Measurements from ENCODE around the gene DEFB108B.
"Not testable (repeated sequence)": the region's sequence is repeated elsewhere in the genome, so short reads cannot be mapped to it uniquely, and the experiment has no call there.

Gene DEFB108B, protein sequence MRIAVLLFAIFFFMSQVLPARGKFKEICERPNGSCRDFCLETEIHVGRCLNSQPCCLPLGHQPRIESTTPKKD

DNA sequence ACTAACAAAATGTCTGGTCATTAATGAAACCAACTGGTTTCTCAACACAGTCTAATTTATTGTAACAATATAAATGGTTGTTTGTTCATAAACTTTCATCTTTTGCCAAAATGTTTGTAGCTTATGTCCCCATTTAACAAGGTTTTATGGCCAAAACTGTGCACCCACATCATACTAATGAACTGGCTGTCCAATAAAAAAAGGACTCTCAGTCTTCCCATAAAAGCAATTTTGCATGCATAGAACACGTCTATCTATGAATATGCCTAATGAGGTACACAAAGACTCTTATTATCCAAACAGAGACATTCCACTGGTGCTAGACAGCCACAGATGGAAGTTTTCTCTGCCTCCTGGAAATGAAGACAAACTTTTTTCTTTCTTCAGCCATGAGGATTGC, at the start of gene DEFB108B:
TSS of gene DEFB108B (plus strand) at position 390 of the 400 bp plus-strand sequence. CDS start at position 390, 0 bp downstream.
- not testable (repeated sequence) for DNase-seq (ENCODE audit: low read depth, low spot score)

DNA sequence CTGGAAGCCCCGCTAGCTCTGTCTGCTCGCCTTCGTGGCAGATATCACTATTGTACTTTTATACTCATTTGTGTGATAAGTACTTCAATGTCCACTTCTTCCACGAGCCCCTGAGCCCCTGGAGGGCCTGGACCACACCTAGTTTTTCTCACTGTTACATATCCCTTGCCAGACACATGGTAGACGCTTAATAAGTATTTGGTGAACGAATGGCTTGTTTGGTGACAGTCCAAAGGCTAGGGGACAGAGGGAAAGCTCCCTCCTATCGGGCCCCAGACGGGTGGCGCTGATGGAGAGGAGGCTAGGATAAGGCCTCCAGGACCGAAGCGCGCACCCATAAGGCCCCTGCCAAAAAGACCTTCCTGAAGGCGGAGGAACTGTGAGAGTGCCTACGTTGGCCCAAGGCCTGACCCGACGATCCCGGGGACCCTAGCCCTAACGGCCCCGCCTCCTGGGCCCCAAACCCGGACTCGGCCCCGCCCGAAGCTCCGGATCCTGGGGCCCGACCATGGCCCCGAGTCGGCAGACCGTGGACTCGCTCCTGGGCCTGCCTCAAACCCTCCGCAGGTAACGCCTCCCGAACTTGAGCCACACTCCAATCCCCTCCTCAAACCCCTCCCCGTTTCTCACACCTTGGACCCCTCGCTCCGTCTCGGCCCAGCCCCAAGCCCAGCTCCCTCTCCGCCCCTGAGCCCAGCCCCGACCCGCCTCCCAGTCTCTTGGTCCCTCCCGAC, 46.7 kb upstream of the DEFB108B start:
- DNase-seq (ENCODE audit: low read depth, low spot score) = not testable (repeated sequence)

DNA sequence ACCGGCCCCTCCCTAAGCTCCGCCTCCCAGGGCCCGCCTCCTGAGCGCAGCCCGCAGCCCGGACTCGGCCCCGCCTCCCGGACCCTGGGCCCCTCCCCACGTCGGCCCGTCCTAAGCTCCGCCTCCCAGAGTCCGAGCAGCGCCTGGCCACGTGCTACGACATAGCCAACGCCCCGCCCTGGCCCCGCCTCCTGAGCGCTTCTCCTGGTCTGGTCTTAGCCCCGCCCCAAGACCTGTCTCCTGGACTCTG, 46.2 kb upstream of the DEFB108B start:
- DNase-seq (ENCODE audit: low read depth, low spot score) = peak; percentile 97

DNA sequence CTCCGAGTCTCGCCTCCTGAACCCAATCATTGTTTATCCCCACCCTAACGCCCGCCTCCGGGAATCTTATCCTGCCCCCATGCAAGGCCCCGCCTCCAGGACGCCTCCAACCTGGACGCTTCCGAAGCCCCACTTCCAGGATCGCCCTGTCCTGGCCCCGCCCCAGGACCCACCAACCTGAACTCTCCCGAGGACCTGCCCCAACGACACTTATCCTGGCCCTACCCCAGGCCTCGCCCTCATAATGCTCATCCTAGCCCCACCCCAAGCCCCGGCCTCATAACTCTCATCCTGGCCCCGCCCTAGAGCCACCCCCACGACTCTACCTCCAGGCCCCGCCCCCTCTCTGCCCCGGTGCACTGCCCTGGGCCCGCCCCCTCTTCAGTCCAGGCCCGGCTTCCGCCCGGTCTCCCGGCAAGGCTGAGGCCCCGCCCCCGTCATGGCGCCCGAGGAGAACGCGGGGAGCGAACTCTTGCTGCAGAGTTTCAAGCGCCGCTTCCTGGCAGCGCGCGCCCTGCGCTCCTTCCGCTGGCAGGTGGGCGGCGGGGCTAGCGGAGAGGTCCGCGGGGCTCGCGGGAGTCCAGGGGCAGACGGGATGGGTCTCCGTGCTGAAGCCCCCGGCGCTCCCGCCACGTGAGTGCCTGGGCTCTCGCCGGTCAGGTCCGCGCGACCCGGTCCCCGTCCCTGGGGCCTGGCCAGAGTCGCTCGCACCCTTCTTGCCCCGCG, 45.7 kb upstream of the DEFB108B start:
- peak; percentile 72 for DNase-seq (ENCODE audit: low read depth, low spot score)

DNA sequence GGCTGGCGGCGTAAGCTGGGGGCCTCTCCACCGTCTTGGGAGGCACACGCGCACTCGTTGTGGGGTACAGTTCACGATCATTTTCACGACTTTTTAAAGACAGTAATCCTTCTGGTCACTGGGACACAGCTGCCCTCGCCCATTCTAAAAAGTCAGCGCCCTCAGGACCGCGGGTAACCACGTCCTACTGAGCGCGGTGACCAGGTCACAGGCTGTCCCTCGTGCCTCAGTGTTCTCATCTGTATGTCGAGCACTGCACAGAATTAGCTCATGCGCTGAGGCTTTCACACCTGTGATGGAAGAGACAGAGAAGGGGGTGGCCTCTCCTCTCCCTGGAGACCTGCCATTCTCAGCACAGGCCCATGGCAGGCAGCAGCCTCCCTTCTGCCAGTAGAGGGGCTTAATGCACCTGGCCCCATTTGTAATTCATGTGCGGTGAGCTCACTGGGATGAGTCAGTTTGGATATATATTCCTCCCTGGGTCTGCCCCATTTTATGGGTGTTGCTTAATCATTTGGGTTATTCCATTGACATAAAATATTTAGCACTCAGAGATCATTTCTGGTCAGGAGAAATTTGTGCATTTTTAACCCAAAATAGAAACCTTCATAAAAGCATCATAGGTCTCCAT, 45.1 kb upstream of the DEFB108B start:
- DNase-seq (ENCODE audit: low read depth, low spot score) = not testable (repeated sequence)

DNA sequence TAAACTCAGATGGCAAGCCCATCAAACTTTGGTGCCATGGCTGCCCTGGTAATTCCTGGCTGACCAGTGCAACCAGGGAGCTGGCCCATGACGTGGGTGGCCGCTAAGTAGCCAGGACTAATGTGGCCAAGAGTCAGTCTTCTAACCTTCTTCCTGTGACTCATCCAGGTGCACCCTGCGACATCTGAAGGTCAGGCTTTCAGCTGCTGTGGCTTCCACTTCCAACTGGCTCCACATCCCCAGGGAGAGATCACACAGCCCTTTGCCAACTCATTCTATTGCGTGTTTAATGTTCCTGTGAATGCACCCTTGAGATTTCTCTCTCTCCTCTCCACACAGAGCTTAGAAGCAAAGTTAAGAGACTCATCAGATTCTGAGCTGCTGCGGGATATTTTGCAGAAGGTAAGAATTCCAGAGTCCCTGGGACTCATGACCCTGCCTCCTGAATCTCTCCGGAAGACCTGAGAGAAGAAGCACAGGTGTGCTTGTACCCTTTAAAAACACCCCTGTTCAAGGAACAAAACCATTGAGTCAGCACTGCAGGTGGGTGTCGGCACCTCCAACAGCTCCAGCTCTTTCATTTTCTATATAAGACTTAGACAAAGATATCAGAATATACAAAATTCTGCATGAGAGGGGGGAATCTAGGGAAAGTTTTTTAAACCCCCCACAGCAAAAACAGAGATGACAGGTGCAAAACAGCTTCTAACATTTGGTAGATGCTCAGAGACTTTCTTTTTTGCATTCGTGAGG, 43.4 kb upstream of the DEFB108B start:
- not testable (repeated sequence) for DNase-seq (ENCODE audit: low read depth, low spot score)

DNA sequence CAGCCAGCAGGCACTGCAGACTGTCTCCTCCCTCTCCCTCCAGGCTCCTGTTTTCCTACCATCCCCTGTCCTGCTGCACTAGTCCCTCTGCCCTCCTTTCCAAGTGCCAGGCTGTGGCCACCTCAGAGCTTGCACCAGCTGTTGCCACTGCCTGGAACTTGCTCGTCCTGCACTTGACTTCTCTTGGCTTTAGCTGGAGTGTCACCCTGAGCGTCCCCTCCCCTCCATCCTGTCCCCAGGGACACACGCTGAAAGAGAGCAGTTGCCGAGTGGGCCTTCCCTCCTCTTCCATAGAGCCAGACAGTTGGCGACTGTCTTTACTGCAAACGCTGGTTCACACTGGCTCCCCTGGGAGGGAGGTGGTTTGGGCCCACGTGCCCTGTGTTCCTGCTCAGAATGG, 41.9 kb upstream of the DEFB108B start:
- not testable (repeated sequence) for DNase-seq (ENCODE audit: low read depth, low spot score)

DNA sequence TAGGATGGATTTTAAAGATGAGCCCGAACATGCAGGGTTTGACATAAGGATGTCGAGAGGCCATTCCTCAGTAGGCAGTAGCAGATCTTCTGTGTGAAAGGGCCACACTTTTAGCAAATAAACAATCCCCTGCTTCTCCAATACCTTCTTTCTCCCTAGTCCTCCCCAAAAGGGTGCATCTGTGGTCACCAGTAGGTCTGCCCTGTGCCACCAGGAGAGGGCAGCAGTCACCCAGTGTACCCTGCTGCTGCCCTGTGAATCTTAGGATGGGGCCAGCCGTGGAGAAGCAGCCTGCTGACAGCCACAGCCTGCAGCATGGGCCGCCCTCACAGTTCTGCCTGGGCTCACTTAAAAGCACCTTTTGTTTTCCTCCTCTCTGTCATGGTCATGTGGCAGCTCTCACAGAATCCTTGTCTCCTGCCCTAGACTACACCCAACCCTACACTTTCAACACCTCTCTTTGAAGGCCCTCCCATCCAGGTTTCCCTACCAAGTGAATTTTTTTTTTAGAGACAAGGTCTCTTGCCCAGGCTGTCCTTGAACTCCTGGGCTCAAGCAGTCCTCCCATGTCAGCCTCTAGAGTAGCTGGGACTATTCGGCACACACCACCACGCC, 40.3 kb upstream of the DEFB108B start:
- DNase-seq (ENCODE audit: low read depth, low spot score) = peak; percentile 20

DNA sequence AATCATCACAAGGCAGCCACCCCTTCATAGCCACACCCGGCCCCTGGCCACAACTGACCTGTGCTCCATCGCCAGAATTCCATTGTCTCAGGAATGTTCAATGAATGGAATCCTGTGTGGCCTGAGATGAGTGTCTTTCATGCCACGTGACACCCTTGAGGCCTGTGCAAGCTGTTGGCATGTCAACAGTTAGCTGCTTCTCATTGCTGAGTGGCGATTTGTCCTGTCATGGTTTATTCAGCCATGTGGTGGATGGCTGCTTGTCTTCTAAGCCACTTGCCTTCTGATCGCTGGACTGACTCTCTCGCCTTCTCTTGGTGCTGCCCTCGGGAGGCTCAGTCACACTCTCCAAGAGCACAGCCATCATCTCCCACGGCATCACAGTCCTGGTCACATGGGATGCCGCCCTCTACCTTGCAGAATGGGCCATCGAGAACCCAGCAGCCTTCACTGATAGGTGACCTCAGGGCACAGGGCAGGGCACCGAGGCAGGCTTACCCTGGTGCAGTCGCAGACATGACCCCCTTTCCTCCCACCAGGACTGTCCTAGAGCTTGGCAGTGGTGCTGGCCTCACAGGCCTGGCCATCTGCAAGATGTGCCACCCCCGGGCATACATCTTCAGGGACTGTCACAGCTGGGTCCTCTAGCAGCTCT, 38.5 kb upstream of the DEFB108B start:
- DNase-seq (ENCODE audit: low read depth, low spot score) = not testable (repeated sequence)

DNA sequence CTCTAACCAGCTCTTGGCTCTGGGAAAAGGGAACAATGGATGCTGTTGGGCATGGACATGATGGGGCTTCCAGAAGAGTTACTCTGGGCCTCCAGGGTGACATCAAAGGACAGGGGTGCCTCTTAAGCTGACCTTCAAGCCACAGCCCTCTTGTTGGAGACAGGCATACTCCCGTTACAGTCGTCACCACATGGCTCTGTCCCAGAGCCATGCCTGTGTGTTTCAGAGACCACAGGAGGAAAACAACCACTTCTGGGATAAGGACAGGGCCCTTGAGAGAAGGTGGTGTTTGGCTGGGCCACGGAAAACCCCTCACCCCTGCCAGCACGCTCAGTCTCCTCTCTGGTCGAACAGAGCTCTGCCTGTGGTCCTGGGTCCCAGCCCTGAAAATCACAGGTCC, 37.8 kb upstream of the DEFB108B start:
- not testable (repeated sequence) for DNase-seq (ENCODE audit: low read depth, low spot score)

DNA sequence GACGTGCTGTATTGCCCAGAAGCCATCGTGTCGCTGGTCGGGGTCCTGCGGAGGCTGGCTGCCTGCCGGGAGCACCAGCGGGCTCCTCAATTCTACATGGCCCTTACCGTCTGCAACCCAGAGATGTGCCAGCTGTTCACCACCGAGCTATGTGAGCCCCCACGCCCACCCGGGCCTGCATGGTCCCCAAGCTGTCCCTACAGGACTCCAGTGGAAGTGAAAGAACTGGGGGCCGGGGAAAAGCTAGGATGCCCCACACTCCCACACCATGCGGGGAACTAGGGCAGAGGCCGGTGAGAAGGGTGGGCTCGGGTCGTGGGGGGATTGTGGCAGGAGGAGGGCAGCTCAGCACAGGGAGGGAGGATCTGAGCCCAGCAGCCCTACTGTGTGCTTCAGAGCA, 37.0 kb upstream of the DEFB108B start:
- DNase-seq (ENCODE audit: low read depth, low spot score) = not testable (repeated sequence)

DNA sequence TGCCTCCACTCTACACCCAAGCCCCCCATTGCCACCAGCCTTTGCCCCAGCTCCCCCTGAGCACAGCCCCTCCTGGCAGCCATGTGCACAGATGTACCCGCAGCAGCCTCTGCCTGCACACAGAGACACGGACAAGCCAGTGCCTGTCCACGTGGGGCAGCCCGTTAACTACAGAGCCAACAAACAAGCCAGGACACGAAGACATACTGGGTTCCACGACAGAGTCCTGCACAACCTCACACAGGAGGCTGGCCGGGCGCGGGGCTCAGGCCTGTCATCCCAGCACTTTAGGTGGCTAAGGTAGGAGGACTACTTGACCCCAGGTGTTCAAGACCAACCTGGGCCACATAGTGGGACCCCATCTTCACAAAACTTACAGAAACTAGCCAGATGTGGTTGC, 36.2 kb upstream of the DEFB108B start:
- not testable (repeated sequence) for DNase-seq (ENCODE audit: low read depth, low spot score)

DNA sequence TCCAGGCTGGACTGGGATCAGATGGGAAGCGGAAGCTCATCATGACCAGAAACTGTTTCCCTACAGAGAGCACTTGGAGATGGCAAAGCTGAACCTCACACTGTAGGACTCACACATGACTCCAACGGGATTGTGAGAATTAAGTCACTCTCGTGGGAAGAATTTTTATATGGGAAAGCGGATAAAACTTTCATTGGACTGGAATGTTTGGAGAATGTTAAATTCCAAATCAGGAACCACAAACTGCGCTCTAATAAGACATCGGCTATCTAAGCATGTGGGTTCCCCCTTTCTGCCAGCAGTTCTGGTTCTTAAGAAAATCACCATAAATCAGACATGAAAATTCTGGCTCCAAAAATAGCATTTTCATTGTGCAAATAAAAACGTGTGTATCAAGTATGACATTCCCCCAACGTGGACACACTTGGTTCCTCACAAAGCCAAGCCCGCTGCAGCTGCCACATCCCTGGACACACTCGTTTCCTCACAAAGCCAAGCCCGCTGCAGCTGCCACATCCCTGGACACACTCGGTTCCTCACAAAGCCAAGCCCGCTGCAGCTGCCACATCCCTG, 33.4 kb upstream of the DEFB108B start:
- DNase-seq (ENCODE audit: low read depth, low spot score) = not testable (repeated sequence)

DNA sequence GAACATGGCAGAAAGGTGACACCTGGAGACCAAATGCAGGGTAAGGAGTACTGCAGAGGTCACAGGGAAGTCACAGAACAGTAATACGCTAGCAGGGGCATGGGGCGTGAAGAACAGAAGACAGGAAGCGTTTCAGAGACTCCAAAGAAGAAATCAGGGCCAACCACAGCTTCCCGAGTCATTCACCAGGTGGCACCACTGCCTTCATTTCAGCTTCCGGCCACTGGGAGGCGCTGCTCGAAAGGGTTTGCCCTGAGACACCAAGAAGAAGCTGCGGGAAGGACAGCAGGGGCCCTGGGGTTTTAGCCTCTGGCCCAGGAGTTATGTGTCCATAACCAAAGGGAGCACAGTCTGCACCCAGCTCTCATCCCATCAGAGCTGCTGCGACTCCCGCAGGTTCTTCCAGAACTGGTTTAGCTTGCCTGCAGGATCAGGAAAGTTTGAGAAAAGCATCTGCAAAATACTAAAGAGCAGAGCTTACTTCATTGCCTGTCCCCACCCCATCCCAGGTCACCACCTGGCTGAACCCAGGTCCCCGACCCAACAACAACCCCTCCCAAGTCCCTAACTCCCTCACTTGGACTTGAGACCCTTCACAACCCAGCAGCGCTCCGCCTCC, 32.6 kb upstream of the DEFB108B start:
- peak; percentile 79 for DNase-seq (ENCODE audit: low read depth, low spot score)

DNA sequence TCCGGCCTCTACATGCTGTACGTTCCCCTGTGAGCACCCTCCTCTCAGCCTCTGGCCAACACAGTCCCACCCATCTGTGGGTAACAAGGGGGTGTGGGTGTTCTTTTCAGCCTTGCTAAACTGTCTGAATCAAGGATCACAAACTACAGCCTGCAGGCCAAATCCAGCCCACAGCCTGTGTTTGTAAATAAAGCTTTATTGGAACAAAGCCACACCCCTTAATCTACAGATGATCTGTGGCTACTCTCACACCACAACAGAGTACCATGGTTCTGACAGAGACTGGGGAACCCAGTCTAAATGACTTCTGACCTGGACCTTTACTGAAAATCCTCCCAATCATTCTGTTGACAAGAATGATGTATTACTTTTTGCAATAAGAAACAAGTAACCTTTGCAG, 32.0 kb upstream of the DEFB108B start:
- DNase-seq (ENCODE audit: low read depth, low spot score) = not testable (repeated sequence)

DNA sequence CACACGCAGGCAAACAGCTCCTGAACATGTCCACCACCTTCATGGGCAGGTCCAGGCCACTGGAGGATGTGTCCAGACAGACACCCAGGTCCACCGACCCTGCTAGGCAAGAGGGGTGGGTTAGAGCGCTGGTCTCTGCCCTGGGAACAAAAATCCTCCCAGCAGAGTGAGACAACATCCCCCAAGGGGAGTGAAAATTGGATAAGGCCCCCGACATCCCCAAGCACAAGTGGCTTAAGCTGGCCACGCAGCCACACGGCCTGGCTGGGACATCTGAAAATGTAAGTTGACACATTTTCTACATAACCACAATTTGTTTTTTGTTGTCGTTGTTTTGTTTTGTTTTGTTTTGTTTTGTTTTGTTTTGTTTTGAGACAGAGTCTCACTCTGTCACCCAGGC, 30.1 kb upstream of the DEFB108B start:
- not testable (repeated sequence) for DNase-seq (ENCODE audit: low read depth, low spot score)

DNA sequence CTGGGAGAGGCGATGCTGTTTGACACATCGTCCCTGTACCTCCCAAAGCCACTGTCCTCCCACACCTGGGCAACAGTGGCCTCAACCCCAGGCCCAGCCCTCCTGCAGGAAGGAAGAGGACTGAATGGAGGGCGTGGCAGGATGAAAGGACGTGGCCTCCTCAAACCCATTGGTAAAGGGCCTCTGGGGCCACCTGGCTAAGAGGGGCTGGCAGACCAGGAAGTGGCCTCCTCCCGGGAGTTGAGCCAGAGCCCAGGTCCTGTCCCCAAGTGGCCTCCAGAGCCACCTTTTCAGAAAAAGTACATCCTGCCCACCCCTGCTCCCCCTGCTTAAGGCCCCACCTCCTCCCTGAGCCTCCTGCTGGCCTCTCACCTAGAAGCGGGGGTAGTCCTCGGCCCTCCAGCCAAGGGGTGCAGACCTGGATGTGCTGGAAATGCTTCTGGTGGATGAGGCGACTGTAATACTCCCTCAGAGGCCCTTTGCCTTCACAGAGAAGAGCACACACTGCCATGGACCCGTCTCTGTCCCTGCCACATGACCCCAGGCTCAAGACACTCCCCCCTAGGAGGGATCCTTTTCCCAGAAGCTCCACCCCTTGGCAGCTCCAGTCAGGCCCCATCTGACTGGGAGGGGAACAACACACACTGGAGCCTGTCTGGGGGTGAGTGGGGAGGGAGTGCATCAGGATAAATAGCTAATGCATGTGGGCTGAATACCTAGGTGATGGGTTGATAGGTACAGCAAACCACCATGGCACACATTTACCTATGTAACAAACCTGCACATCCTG, 28.6 kb upstream of the DEFB108B start:
- not testable (repeated sequence) for DNase-seq (ENCODE audit: low read depth, low spot score)

DNA sequence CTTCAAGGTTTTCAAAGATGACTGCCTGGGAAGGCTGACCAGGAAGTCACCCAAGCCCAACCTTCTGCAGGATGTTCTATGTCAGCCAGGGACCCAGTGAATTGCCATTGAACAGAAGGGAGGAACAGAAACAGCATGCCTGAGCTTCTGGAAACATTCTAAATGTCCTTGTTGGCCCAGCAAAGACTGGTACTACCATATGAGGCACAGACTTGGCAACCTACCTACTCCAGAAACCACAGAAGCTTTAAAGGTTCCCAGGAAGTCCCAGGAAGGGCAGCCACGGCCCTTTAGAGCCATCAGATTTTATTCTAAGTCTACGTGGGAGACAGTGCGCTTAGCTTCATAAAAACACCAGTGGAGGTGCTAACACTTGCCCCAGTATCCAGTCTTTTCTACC, 20.5 kb upstream of the DEFB108B start:
- not testable (repeated sequence) for DNase-seq (ENCODE audit: low read depth, low spot score)
